HG03571 (cell line): Measurements from ENCODE around the gene GRIN1.

Experiments
- ATAC-seq: cut with Tn5 transposase; IDR thresholded peaks from one replicate; pipeline ENCODE4 v1.9.1; 2021; ENCODE audit not compliant: unreplicated experiment

GRIN1 gene

GRCh38 chr9:137145731-137146526 lies 7.0 kb downstream of the GRIN1 start:
- ATAC-seq: no peak

GRCh38 chr9:137146527-137146918 lies 7.6 kb downstream of the GRIN1 start:
- no peak for ATAC-seq

GRCh38 chr9:137147091-137147792 lies 8.3 kb downstream of the GRIN1 start:
- ATAC-seq: no peak

- ATAC-seq: no peak
Observed at GRCh38 chr9:137147793-137148160, 8.8 kb downstream of the GRIN1 start.

- ATAC-seq: no peak
Observed at GRCh38 chr9:137148242-137148641, 9.3 kb downstream of the GRIN1 start.

GRCh38 chr9:137148661-137149060 lies 9.7 kb downstream of the GRIN1 start:
- no peak for ATAC-seq

GRCh38 chr9:137149363-137149762 lies 10.4 kb downstream of the GRIN1 start:
- ATAC-seq: no peak

GRCh38 chr9:137149942-137150616 lies 11.1 kb downstream of the GRIN1 start:
- ATAC-seq: peak; percentile 18

- ATAC-seq: peak; percentile 39
Observed at GRCh38 chr9:137150617-137151457, 11.9 kb downstream of the GRIN1 start.

GRCh38 chr9:137152844-137153405 lies 14.0 kb downstream of the GRIN1 start:
- ATAC-seq: no peak

GRCh38 chr9:137156567-137157375 lies 17.8 kb downstream of the GRIN1 start:
- ATAC-seq: no peak

GRCh38 chr9:137157618-137158415 lies 18.9 kb downstream of the GRIN1 start:
- ATAC-seq: no peak

- no peak for ATAC-seq
Observed at GRCh38 chr9:137158625-137159024, 19.7 kb downstream of the GRIN1 start.

GRCh38 chr9:137159105-137160053 lies 20.4 kb downstream of the GRIN1 start:
- ATAC-seq: no peak

- no peak for ATAC-seq
Observed at GRCh38 chr9:137160054-137160425, 21.1 kb downstream of the GRIN1 start.

- ATAC-seq: no peak
Observed at GRCh38 chr9:137160716-137161557, 22.0 kb downstream of the GRIN1 start.
